ENCODE data around the gene ZFYVE21.

Gene ZFYVE21

DNA sequence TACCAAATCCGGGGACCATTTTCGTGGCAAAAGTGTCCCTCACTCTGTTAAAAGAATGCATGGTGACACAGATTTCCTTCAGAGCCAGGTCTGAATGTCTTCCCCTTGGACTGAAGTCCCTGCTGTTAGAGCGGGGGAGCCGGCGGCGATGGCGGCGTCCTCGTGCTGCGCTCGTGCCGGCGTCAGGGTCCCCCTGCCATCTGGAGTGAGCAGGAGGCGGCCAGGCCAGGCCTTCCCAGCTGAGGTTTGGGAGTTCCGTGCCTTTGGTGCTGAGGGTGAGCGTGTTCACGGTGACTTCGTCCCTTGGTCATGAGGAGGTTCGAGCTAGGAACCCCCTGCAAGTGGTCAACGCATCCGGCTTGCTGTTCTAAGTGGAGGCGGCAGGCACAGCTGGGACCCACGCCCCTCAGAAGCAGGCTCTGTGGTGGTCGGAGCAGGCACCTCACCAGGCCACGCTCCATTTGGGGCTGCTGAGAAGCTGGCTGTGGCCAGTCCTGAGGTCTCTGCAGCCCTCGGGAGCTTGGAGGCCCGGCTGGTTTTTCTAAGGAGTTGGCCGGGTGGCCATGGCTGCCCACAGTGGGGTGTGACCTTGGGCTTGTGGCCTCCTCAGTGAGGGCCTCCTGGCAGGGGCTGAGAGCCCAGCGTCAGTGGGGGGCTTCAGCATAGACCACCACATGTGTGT lies 9.5 kb downstream of the ZFYVE21 start:
- DNase-seq (ENCODE audit: low spot score) = no peak

DNA sequence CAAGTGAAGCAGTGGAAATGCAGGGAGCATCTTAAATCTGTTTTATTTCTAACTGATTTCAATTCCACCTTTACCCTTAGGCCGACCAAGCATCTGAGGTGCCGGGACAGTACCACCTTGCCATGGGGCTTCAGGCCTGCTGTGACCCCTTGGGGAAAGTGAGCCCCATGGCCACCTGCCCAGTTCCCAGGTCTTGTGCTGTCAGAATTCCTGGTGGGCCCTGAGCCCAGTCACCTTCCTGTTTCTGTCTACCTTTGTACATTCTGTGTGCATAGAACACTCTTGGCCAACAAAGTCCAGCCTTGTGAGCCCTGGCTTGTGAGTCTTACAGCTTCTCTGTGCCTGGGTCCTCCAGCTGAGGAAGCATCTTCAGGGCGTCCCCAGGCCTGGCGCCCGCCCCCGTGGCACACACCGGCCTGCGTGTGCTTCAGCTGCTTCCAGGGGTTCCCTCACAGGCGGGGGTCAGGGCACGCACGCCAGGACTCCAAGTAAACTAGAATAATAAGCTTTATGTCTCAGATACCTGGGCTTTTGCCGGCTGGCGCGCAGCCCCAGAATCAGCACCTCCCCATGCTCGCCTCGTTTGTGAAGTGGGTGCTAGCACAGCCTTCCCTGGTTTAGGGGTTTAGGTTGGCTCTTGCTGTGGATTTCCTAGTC lies 10.3 kb downstream of the ZFYVE21 start:
- no peak for DNase-seq (ENCODE audit: low spot score)

DNA sequence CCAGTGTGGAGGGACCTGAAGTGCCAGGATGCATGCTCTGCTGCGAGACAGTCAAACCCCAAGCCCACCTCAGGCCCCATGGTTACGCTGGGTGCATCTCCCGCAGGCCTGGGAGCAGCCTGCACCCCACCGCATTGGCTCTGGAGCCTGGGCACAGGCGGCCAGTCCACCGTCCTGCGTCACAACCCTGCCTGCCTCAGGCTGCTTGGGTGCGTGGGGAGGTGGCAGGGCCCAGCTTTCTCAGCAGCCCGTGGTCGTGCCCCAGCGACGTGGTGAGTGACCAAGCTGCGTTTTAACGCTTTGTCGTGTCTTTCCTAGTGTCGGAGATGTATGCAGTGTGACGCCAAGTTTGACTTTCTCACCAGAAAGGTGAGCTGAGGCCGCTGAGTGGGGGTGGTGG lies 10.9 kb downstream of the ZFYVE21 start:
- DNase-seq (ENCODE audit: low spot score) = no peak

DNA sequence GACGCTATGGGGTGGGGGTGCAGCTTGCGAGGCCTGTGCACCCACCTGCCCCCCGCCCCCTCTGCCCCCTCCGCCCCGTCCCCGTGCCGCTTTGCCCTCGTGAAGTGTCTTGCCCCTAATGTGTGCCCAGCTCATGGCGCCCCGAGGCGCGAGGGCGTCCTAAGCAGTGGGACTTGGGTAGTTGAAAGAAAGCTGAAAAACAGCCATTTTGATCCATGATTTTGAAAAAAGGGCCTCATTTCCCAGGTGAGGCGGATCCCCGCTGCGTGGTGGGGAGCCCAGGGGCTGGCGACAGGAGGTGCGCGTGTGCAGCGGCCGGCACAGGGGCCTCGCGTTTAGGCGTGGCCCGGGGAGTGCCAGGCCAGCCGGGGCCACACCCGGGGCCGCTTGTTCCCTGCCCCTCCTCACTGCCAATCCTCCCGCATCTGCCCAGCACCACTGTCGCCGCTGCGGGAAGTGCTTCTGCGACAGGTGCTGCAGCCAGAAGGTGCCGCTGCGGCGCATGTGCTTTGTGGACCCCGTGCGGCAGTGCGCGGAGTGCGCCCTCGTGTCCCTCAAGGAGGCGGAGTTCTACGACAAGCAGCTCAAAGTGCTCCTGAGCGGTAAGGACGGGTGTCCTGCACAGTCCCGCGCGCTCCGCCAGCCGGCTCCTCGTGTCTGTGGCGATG lies 11.8 kb downstream of the ZFYVE21 start:
- DNase-seq (ENCODE audit: low spot score) = no peak

DNA sequence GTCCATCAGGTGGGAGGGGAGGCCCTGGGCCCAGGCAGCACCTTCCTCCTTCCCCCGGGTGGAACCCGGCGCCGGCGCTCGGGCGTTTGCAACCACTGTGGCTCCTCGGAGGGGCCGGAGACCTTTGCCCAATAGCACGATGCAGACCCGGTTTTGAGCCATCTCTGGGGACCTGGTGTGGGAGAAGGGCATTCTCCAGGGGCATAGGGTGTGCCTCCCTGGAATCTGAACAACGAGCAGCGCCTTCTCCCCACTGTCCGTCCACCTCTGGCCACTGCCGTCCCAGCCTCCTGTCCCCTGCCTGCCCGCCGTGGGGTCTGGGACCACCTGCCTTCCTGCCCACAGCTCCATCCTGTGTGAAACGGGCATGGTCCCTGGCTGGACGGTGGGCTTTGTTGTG lies 12.5 kb downstream of the ZFYVE21 start:
- DNase-seq (ENCODE audit: low spot score) = no peak

DNA sequence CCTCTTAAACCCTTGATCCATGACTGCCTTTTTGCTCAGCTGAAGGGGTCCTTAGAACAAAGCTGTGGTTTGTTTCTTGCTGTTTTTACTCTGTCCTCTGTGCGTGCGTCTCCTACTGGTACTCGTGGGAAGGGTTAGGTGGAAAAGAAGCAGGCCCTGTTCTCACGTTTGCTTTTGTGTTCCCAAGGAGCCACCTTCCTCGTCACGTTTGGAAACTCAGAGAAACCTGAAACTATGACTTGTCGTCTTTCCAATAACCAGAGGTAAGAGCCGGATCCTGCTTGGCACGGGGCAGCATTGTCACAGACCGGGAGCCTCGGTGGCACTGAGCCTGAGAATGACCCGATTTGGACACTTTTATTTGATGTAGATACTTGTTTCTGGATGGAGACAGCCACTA lies 13.1 kb downstream of the ZFYVE21 start:
- DNase-seq (ENCODE audit: low spot score) = no peak

DNA sequence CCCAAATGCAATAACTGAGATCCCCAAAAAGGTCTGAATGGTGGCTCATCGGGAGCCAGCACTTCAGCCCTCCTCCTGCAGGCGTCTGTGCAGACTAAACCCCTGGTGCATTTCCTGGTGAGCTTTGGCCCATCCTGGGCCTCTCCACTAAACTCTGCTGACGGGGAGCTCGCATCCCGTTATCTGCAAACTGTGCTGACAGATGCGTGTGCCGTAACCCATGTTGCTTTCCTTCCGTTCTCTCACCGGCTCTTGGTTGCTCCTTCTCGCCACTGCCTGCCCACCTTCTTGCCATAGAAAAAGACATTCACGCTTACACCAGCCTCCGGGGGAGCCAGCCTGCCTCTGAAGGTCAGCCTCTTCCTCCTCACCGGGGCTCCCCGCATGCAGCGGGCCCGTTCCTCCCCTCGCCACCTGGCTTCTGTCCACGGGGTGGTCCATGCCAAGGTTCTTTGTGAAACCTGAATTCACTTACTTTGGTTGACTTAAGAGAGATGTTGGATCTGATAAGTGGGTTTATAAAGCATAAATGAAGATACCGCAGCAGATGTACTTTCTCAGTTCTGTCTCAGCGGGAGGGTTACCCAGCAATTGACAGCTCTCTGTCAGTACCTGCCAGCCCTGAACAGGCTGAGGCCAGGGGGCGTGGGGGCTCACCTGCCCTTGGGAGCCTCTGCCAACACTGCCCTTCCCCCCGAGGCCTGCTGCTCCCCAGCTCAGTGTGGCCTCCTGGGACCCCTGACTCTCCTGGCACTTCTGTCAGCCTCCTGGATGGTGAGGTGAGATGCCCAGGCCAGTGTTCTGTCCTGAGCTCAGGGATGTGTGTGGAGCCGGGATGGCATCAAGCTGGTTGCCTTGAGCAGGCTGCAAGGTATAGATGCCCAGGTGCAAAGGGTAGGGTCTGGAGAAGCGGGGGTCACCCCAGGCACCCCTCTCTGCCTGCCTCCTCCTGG lies 14.2 kb downstream of the ZFYVE21 start:
- DNase-seq (ENCODE audit: low spot score) = peak; percentile 79

DNA sequence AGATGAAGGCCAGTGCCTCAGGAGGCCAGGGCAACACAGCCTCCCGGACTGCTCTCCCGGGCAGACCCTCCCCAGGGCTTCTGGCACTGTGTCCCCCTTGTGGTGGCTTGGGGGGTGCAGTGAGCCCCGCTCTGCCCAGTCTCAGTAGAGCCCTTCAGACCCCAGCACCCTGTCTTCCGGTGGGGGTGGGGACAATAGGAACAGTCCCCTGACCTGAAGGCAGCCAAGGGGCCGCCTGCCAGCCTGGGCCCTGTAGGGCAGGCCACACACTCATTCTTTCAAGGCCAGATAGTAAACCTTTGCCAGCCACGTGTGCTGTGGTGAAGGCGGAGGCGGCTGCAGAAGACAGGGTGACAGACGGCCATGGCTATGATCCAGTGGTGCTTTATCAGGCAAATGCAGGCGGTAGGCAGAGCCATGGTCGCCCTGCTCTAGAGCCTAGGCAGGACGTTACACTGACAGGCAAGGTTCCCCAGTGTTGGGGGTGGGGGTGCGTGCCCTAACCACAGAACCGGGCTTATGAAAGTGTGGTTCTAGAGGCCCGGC lies 15.0 kb downstream of the ZFYVE21 start:
- peak; percentile 98 for DNase-seq (ENCODE audit: low spot score)

DNA sequence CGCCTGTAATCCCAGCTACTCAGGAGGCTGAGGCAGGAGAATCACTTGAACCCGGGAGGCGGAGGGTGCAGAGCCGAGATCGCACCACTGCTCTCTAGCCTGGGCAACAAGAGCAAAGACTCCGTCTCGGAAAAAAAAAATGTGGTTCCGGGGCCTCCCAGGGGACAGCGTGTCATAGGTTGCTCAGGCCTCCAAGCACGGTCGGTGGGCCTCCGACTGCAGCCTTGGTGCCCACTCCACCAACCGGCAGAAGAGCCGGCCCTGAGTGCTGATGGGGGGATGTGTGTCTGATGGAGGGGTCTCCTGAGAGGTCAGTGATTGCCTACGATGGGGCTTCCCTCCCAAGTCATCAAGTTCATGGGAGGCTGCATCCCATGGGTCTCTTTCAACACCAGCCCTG lies 15.9 kb downstream of the ZFYVE21 start:
- no peak for DNase-seq (ENCODE audit: low spot score)

DNA sequence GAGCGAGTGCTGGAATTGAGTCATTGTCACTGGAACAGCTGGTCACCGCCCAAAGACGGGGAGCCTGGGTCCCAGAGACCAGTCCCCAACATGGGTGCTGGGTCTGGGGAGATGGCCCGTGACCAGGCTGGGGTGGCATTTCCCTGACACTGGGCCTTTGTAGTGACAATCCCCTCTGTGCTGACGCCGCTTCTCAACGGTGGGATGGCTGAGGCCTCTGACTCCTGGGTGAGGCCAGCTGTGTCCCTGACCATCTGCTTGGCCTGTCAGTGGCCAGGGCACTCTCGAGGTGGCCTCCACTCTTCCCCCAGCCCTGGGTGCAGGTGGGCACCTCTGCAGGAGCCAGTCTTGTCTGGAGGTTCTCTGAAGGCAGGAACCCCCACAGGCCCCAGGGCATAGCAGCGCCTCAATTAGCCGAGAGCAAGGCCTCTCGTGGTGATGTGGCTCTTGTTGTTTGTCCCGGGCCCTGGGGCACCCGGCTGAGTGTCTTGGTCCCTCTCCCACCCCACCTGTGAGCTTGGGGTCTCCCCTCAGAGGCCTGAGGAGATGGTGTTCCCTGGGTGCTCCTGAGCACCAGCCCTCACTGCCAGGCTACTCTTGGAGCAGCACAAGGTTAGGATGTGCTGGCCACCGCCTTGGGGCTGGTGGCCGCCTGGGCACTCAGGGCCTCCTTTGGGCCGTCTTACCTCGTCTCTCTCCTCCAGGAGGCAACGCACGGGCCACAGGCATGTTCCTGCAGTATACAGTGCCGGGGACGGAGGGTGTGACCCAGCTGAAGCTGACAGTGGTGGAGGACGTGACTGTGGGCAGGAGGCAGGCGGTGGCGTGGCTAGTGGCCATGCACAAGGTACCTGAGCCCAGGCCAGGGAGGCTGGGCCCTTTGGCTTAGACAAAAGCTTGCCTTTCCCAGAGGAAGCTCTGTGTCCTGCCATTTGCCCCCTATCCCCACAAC lies 16.6 kb downstream of the ZFYVE21 start:
- DNase-seq (ENCODE audit: low spot score) = no peak

DNA sequence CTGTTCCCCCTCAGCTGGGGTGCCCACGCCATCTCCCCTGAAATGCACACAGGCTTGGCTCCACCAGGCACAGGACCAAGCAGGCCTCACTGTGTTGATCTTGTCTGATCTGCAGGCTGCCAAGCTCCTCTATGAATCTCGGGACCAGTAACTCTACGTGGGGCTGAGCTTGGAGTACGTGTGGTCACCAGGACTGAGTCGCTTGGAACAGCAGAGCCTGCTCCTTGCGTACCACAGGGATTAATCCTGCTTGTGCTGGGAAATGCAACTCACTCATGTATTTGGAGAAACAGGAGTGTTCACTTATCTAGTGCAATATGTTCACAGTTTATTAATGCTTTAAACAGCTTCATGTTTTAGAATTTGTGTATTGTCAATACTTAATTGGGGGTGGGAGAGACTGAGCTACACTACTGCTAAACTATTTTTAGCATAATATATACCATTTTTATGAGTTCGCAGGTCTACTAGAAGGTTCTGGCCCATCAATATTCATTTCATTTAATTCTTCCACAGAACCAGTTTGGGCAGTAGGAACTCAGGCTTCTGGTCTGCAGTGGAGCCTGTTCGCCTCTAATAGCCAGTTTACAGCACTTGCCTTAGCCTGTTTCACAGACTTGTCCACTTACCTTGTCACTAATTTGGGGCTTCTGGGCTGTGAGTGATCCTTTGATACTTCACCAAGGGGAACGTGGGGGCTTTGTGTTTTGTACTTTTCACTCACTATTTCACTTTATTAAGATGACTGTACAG lies 17.4 kb downstream of the ZFYVE21 start:
- DNase-seq (ENCODE audit: low spot score) = no peak

DNA sequence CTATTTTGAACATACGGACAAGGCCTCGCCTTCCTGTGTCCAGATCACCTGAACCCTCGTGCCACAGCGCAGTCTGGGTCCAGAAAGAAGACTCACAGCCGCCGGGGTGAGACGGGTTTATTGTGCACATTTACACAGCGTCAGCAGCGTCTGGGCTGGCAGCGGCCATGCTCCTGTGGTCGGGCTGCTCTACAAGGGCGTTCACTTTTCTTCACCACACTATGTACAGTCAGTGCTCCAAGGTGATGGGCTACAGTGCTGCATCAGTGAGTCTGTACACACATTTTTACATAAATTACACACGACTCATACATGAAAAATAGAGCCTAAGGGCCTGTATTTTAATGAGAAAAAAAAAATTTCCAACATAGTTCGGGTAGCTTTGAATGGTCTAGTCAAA lies 18.0 kb downstream of the ZFYVE21 start:
- no peak for DNase-seq (ENCODE audit: low spot score)

DNA sequence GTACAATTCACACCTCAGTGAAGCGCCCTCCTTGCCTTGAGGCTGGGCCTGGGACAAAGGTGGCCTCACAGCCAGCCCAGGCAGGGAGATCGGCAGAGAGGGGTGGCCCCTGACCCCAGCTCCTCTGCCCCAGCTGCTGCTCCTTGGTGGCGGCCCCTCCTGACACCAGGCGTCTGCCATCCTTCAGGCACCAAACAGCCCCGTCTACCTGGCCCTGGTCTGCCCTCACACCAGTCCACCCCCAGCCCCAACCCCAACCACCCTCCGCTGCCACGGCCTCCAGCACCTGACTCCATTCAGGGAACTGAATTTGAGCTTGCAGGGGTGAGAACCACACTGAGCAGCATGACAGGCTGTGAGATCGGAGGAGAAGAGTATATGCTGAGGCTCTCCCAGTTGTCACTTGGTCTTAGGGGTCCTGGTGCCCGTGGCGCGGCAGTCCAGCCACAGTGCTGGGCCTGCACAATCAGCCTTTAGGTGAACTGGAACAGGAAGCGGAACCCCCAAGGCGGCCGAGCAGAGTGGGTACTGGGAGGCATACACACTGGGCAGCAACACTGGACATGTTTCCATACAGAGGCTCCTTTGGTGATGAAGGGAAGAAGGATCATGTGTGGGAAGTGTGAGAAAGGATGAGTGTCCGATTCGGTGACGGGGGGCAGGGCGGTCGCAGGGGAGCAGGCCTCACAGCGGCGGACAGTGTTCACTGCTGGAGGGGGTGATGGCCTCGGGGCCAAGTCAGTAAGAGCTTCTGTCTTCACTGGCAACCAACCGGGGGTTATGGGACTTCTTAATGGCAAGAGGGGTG lies 18.7 kb downstream of the ZFYVE21 start:
- no peak for DNase-seq (ENCODE audit: low spot score)

DNA sequence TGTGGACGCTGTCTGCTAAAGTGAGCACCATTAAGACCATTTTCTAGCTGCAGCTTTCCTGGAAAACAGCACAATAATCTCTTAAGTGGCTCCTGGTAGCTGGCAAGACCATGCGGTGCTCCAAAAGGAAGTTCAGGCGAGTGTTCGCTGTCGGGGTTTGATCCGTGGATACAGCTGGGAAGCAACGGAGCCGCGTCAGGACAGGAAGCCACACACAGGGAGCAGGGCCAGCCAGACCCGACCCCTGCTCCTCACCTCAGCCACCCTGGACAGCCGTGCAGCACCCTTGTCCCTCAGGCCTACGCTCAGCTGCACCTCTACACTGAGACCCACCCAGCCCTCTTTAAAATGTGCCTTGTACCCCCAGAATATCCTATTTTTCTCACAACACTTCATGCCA lies 19.4 kb downstream of the ZFYVE21 start:
- no peak for DNase-seq (ENCODE audit: low spot score)

DNA sequence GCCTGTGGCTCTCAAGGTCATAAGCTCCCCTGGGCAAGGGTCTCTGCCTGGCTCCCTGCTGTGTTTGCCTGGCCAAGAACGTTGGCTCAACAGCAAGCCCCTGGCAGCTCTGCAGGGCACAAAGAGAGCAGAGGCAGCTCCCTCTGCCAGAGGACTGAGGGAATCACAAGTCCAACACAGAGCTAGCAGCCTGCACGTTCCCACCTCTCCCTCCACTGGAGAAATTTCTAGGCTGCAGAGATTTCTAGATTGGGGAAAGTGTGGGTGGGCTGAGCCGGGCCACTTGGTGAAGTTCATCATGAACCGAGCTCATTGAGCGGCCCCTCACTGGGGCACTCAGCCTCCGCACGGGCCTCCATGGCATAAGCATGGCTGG lies 19.8 kb downstream of the ZFYVE21 start:
- DNase-seq (ENCODE audit: low spot score) = no peak

DNA sequence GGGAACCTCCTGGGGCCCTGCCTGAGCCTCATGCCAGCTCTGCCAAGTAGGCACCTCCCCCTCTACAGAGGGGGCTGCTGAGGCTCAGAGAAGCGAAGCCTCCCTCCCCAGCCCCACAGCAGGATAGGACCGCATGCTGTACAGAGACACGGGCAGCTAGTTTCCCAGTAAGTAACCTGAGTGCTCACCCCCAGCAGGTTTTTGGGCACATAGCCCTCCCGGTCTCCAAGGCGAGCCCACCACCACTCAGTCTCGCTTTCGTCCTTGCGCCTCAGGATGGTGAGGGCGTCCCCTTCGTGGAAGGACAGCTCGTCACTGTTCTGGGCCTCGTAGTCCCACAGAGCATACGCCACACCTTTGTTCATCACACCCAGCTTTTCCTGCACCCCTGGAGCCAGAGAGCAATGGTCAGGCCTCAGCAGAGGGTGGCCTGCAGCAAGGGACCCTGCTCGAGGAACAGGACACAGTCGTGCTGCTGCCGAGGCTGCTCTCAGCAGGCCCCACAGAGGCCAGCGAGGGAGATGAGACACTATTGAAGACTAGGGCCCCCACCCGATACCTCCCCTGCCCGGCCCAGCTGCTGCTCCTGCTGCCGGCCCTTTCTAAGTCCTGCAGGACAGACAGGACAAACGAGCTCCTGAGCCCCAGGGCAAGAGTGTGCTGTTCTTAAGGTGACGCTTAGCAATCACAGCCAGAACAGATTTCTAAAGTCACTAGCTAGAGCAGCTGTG lies 20.4 kb downstream of the ZFYVE21 start:
- no peak for DNase-seq (ENCODE audit: low spot score)

DNA sequence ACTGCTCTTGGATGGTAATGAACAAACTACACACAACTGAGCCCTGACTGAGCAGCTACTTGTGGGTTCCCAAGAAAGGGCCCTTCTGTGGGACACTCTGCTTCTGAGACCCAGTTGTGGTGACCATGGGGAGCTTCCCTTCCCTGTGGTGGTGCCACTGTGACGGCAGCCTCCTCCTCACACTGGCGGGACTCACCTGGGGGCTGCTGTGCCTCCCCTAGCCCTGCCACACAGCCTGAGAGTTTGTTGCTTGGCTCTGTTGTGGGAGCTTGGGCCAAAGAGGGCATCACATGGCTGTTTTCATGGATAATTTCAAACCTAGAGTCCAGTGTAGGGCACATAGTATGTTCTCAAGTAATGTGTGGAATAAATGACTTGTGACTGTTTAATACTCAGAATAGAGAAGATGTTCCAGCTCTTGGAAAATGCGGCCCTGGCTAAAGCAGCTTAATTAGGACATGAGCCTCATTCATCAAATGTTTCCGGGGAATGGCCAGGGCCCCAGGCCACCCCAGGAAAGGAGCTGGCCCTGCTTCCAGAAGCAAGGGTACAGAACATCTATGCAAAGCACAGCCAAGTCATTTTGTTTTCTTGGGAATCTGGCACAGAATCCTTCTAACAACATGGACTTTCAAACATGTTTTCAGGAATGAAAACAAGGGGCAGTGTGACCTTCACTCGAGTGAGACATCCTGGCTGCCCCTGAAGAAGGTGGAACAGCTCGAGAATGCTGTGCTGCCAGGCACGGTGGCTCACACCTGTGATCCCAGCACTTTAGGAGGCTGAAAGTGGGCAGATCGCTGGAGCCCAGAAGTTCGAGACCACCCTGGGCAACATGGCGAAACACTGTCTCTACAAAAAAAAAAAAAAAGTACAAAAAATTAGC lies 21.2 kb downstream of the ZFYVE21 start:
- DNase-seq (ENCODE audit: low spot score) = no peak

Measured in hematopoietic multipotent progenitor cell treated with erythropoietin and hydrocortisone succinate and interleukin-3 and kit ligand, for 15 days (in vitro differentiated cells).